Thyroid gland (tissue), 4 donors: Measurements from ENCODE around the gene BMP8A. TPM values are rescaled to one million over a fixed set of nuclear protein-coding genes. Genes with fewer than 3 reads are reported as not detected.
"Not testable (repeated sequence)": the region's sequence is repeated elsewhere in the genome, so short reads cannot be mapped to it uniquely, and the experiment has no call there.

Source experiments
- DNase-seq, 2 donors: peaks; one replicate each; pipeline ENCODE4 v3.0.0-alpha.2; 2019
- H3K27ac ChIP-seq, 3 donors: fragments of 200-600 bp; sonication (generic); 1 replicate in 2 of 3; 2 replicates in 1 of 3; pipeline ENCODE4 v1.5.1; 2016 to 2019; ENCODE audit warnings: mild to moderate bottlenecking in 1 of 3, moderate library complexity in 1 of 3
- H3K27me3 ChIP-seq: fragments of 200-600 bp; sonication (generic); one replicate; pipeline ENCODE4 v1.5.1; 2019
- H3K36me3 ChIP-seq, 2 donors: fragments of 200-600 bp; sonication (generic); one replicate each; pipeline ENCODE4 v1.5.1; 2016 to 2019
- H3K4me1 ChIP-seq, 2 donors: fragments of 200-600 bp; sonication (generic); one replicate each; pipeline ENCODE4 v1.5.1; 2017 to 2019
- H3K4me3 ChIP-seq, 3 donors: fragments of 200-600 bp; sonication (generic); replicated peaks in 1 of 3; 1 replicate in 2 of 3; 2 replicates in 1 of 3; pipeline ENCODE4 v1.5.1; 2016; ENCODE audit warnings: mild to moderate bottlenecking in 1 of 3
- H3K9me3 ChIP-seq: fragments of 200-600 bp; sonication (generic); one replicate; pipeline ENCODE4 v1.5.1; 2017
- CTCF ChIP-seq, 6 experiments: fragments of 200-600 bp in 3 of 6; fragments of 450-650 bp in 3 of 6; sonication (generic) in 3 of 6; IDR thresholded peaks; one replicate each; pipeline ENCODE4 v1.5.1; 2016 to 2019; ENCODE audit warnings: antibody characterized with exemption in 6 of 6, mild to moderate bottlenecking in 2 of 6, inconsistent platforms in 1 of 6, moderate library complexity in 1 of 6
- POLR2A ChIP-seq, 2 donors: fragments of 450-650 bp; IDR thresholded peaks; one replicate each; pipeline ENCODE4 v1.6.1; 2017; ENCODE audit warnings: antibody characterized with exemption in 2 of 2, mild to moderate bottlenecking in 2 of 2, moderate library complexity in 1 of 2
- WGBS, 2 donors: methylation state at CpG; one replicate each; pipeline ENCODE4 v1.1.5; 2017; 5-methylcytosine and 5-hydroxymethylcytosine counted together
- intact Hi-C: fragments of 100-400 bp; cut with DNase I; formaldehyde crosslinking; loops from one replicate; pipeline ENCODE4 v1.15.1; 2023
- total RNA-seq, 4 donors: library from RNA; depleted of rRNA; stranded (reverse); fragments of >200 nt; gene quantifications; one replicate each; pipeline ENCODE4 v1.2.3, GENCODE V29; 2016

BMP8A gene
- total RNA-seq: 100 to 1,000 TPM in 3 of 4 donors, 10 to 100 TPM in 1; 58.5 to 386 (median 270) TPM

GRCh38 chr1:39491146-39491921 is at the start of gene BMP8A:
BMP8A (plus strand) TSS chr1:39491636; CDS start chr1:39491992, 356 bp downstream.
- Histone ChIP-seq H3K36me3 (peaks cover 0 to 4% of the 10 kb centered on the region in 2 donors), H3K4me3 (peak within 1 kb of the TSS; percentile 6 to 37 (median 25)), H3K27me3 (no peaks in the 10 kb centered on the region), H3K4me1 (peaks cover under 1 to 27% of the 10 kb centered on the region in 2 donors), H3K9me3 (no peaks in the 10 kb centered on the region), H3K27ac (peak within 1 kb of the TSS; percentile 2 to 76 (median 51))
- TF ChIP-seq CTCF (IDR thresholded peaks at IDR 0.05) (no peak), POLR2A (IDR thresholded peaks at IDR 0.05) (peak in 1 of 2 donors; percentile 87)
- no CpG with 5 or more reads among the region's 112 CpGs for WGBS, 2 donors
- intact Hi-C loops: no loop called here
- peak; percentile 86 to 88 for DNase-seq

GRCh38 chr1:39441797-39442196 is 49.6 kb upstream of the BMP8A start:
- peaks cover 82 to 87% of the 10 kb centered on the region in 2 donors for H3K36me3 ChIP-seq
- TF ChIP-seq CTCF (IDR thresholded peaks at IDR 0.05): no peak
- no peak for TF ChIP-seq POLR2A (IDR thresholded peaks at IDR 0.05)
- no peaks in the 10 kb centered on the region for H3K9me3 ChIP-seq
- H3K27me3 ChIP-seq: no peaks in the 10 kb centered on the region
- no peak overlapping the region for H3K4me3 ChIP-seq
- intact Hi-C loops: no loop called here
- no peak for DNase-seq
- H3K4me1 ChIP-seq: no peaks in the 10 kb centered on the region
- no peak overlapping the region for H3K27ac ChIP-seq

GRCh38 chr1:39445573-39445972 is 45.9 kb upstream of the BMP8A start:
- DNase-seq: no peak
- intact Hi-C loops: no loop called here
- Histone ChIP-seq H3K36me3 (peaks cover 78% of the 10 kb centered on the region in 2 donors), H3K4me3 (no peak overlapping the region), H3K27me3 (no peaks in the 10 kb centered on the region), H3K9me3 (no peaks in the 10 kb centered on the region), H3K4me1 (no peaks in the 10 kb centered on the region), H3K27ac (no peak overlapping the region)
- TF ChIP-seq POLR2A (IDR thresholded peaks at IDR 0.05) (no peak), CTCF (IDR thresholded peaks at IDR 0.05) (no peak)
- 89 to 97% methylated on average over 2 of the region's 2 CpGs for WGBS, 2 donors

GRCh38 chr1:39446986-39447567 is 44.4 kb upstream of the BMP8A start:
- H3K27me3 ChIP-seq: no peaks in the 10 kb centered on the region
- H3K4me1 ChIP-seq: no peaks in the 10 kb centered on the region
- intact Hi-C loops: no loop called here
- WGBS, 2 donors: 78 to 82% methylated on average over 5 of the region's 5 CpGs
- H3K27ac ChIP-seq: no peak overlapping the region
- H3K36me3 ChIP-seq: peaks cover 76 to 77% of the 10 kb centered on the region in 2 donors
- TF ChIP-seq POLR2A (IDR thresholded peaks at IDR 0.05) (no peak), CTCF (IDR thresholded peaks at IDR 0.05) (no peak)
- H3K4me3 ChIP-seq: no peak overlapping the region
- no peak for DNase-seq
- H3K9me3 ChIP-seq: no peaks in the 10 kb centered on the region

- H3K4me3 ChIP-seq, H3K4me1 ChIP-seq, H3K27me3 ChIP-seq, H3K9me3 ChIP-seq, H3K27ac ChIP-seq, DNase-seq: not testable (repeated sequence)
- 90 to 94% methylated on average over 4 of the region's 4 CpGs for WGBS, 2 donors
- peaks cover 76 to 80% of the 10 kb centered on the region in 2 donors for H3K36me3 ChIP-seq
- intact Hi-C loops: loop anchor here (10.0 kb wide), 1 partner anchor 85 kb away; no protein-coding TSS in a partner anchor
Measured at GRCh38 chr1:39450041-39450440, 41.4 kb upstream of the BMP8A start.
